ENCODE measurements around the gene ZKSCAN7. TPM values are rescaled to one million over a fixed set of nuclear protein-coding genes. Genes with fewer than 3 reads are reported as not detected.

Gene ZKSCAN7
- total RNA-seq, 1 experiment from 2014 or later, result 0.59 TPM

DNA sequence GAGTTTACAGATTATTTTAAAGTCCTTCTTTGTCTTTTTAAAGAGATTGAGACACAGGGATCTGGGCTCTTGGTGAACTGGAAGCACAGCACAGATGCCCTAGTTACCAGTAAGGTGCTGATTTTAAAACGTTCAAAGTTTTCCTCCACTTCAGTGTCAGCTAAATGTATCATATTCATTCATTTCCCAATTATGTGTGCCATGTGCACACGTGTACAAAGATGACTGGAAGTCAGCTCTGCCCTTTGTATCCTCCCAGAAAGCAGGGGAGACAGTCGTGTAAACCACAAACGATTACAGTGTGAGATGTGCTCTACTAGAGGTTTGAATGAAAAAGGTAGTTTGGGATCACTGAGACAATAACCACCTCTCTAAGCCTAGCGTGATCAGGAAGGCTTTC, 730 bp downstream of the ZKSCAN7 start:
- Mint-ChIP-seq H3K27ac (ENCODE audit: unreplicated experiment) (no peak overlapping the region), H3K36me3 (ENCODE audit: insufficient read depth, unreplicated experiment) (no peaks in the 10 kb centered on the region), H3K9me3 (ENCODE audit: low read depth, unreplicated experiment) (peaks cover 8% of the 10 kb centered on the region), H3K4me1 (ENCODE audit: low read depth, unreplicated experiment) (no peaks in the 10 kb centered on the region), H3K27me3 (ENCODE audit: unreplicated experiment) (no peaks in the 10 kb centered on the region), H3K4me3 (ENCODE audit: low read depth, unreplicated experiment) (peak overlapping the region; percentile 63)
- BruUV-seq (replicated peaks), result no TSS peak
- CTCF ChIA-PET, result no interaction called here
- no peak for DNase-seq
- intact Hi-C loops (cut with micrococcal nuclease; ENCODE audit: unreplicated experiment), result no loop called here
- TF ChIP-seq, protein P1, sequence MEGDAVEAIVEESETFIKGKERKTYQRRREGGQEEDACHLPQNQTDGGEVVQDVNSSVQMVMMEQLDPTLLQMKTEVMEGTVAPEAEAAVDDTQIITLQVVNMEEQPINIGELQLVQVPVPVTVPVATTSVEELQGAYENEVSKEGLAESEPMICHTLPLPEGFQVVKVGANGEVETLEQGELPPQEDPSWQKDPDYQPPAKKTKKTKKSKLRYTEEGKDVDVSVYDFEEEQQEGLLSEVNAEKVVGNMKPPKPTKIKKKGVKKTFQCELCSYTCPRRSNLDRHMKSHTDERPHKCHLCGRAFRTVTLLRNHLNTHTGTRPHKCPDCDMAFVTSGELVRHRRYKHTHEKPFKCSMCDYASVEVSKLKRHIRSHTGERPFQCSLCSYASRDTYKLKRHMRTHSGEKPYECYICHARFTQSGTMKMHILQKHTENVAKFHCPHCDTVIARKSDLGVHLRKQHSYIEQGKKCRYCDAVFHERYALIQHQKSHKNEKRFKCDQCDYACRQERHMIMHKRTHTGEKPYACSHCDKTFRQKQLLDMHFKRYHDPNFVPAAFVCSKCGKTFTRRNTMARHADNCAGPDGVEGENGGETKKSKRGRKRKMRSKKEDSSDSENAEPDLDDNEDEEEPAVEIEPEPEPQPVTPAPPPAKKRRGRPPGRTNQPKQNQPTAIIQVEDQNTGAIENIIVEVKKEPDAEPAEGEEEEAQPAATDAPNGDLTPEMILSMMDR (IDR thresholded peaks at IDR 0.05; ENCODE audit: unreplicated experiment), result no peak

DNA sequence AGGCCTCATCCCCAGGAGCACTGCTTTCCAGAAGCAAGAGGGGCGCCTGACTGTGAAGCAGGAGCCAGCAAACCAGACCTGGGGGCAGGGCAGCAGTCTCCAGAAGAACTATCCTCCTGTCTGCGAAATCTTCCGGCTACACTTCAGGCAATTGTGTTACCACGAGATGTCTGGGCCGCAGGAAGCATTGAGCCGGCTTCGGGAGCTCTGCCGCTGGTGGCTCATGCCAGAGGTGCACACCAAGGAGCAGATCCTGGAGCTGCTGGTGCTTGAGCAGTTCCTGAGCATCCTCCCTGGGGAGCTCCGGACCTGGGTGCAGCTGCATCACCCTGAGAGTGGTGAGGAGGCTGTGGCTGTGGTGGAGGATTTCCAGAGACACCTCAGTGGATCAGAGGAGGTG, 2.1 kb downstream of the ZKSCAN7 start:
- no peak for DNase-seq
- no peaks in the 10 kb centered on the region for H3K4me1 Mint-ChIP-seq (ENCODE audit: low read depth, unreplicated experiment)
- no peaks in the 10 kb centered on the region for H3K36me3 Mint-ChIP-seq (ENCODE audit: insufficient read depth, unreplicated experiment)
- no peak overlapping the region for H3K4me3 Mint-ChIP-seq (ENCODE audit: low read depth, unreplicated experiment)
- intact Hi-C loops (cut with micrococcal nuclease; ENCODE audit: unreplicated experiment), result no loop called here
- no peaks in the 10 kb centered on the region for H3K27me3 Mint-ChIP-seq (ENCODE audit: unreplicated experiment)
- no TSS peak for BruUV-seq (replicated peaks)
- TF ChIP-seq, protein P1 (IDR thresholded peaks at IDR 0.05; ENCODE audit: unreplicated experiment), result no peak
- CTCF ChIA-PET, result interaction anchor here (0.6 kb wide), 1 partner anchor 348 kb away, joined by 3 read pairs; no protein-coding TSS in a partner anchor
- no peak overlapping the region for H3K27ac Mint-ChIP-seq (ENCODE audit: unreplicated experiment)
- peaks cover 8% of the 10 kb centered on the region for H3K9me3 Mint-ChIP-seq (ENCODE audit: low read depth, unreplicated experiment)

DNA sequence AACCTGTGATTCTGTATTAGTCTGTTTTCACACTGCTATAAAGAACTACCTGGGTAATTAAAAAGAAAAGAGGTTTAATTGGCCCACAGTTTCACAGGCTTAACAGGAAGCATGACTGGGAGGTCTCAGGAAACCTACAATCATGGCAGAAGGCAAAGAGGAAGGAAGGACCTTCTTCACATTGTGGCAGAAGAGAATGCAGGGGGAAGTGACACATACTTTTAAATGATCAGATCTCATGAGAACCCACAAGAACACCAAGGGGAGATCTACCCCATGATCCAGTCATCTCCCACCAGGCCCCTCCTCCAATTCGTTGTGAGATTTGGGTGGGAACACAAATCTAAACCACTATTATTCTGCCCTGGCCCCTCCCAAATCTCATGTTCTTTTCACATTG, 6.1 kb downstream of the ZKSCAN7 start:
- intact Hi-C loops (cut with micrococcal nuclease; ENCODE audit: unreplicated experiment), result no loop called here
- no peak overlapping the region for H3K4me3 Mint-ChIP-seq (ENCODE audit: low read depth, unreplicated experiment)
- H3K27ac Mint-ChIP-seq (ENCODE audit: unreplicated experiment), result no peak overlapping the region
- TF ChIP-seq, protein P1 (IDR thresholded peaks at IDR 0.05; ENCODE audit: unreplicated experiment), result no peak
- H3K27me3 Mint-ChIP-seq (ENCODE audit: unreplicated experiment), result no peaks in the 10 kb centered on the region
- H3K9me3 Mint-ChIP-seq (ENCODE audit: low read depth, unreplicated experiment), result peaks cover 10% of the 10 kb centered on the region
- BruUV-seq (replicated peaks), result no TSS peak
- no peak for DNase-seq
- CTCF ChIA-PET, result no interaction called here
- no peaks in the 10 kb centered on the region for H3K36me3 Mint-ChIP-seq (ENCODE audit: insufficient read depth, unreplicated experiment)
- no peaks in the 10 kb centered on the region for H3K4me1 Mint-ChIP-seq (ENCODE audit: low read depth, unreplicated experiment)

DNA sequence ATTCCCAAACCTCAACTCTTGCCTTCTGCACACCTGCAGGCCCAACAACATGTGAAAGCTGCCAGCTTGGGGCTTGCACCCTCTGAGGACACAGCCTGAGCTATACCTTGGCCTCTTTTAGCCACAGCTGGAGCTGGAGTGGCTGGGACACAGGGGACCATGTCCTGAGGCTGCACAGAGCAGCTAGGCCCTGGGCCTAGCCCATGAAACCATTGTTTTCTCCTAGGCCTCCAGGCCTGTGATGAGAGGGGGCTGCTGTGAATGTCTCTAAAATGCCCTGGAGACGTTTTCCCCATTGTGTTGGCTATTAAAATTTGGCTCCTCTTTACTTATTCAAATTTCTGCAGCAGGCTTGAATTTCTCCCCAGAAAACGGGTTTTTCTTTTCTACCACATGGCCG, 7.2 kb downstream of the ZKSCAN7 start:
- DNase-seq, result no peak
- no peaks in the 10 kb centered on the region for H3K27me3 Mint-ChIP-seq (ENCODE audit: unreplicated experiment)
- CTCF ChIA-PET, result no interaction called here
- no TSS peak for BruUV-seq (replicated peaks)
- intact Hi-C loops (cut with micrococcal nuclease; ENCODE audit: unreplicated experiment), result no loop called here
- TF ChIP-seq, protein P1 (IDR thresholded peaks at IDR 0.05; ENCODE audit: unreplicated experiment), result no peak
- H3K27ac Mint-ChIP-seq (ENCODE audit: unreplicated experiment), result no peak overlapping the region
- H3K36me3 Mint-ChIP-seq (ENCODE audit: insufficient read depth, unreplicated experiment), result no peaks in the 10 kb centered on the region
- no peak overlapping the region for H3K4me3 Mint-ChIP-seq (ENCODE audit: low read depth, unreplicated experiment)
- no peaks in the 10 kb centered on the region for H3K4me1 Mint-ChIP-seq (ENCODE audit: low read depth, unreplicated experiment)
- peaks cover 16% of the 10 kb centered on the region for H3K9me3 Mint-ChIP-seq (ENCODE audit: low read depth, unreplicated experiment)
